ENCODE data around the gene MEI4.
"Not testable (repeated sequence)": the region's sequence is repeated elsewhere in the genome, so short reads cannot be mapped to it uniquely, and the experiment has no call there.

MEI4 gene

GRCh38 chr6:77669913-77670312 lies 17.1 kb downstream of the MEI4 start:
- H3K4me3 ChIP-seq (ENCODE audit: low read depth, low read length), result no peak overlapping the region
- no peak for DNase-seq (ENCODE audit: low read depth)
- TF ChIP-seq CTCF (conservative IDR thresholded peaks at IDR 0.05; ENCODE audit: low read depth, low read length), result no peak

GRCh38 chr6:77674211-77674610 lies 21.4 kb downstream of the MEI4 start:
- TF ChIP-seq CTCF (conservative IDR thresholded peaks at IDR 0.05; ENCODE audit: low read depth, low read length), result no peak
- no peak overlapping the region for H3K4me3 ChIP-seq (ENCODE audit: low read depth, low read length)
- no peak for DNase-seq (ENCODE audit: low read depth)

- no peak for DNase-seq (ENCODE audit: low read depth)
- no peak overlapping the region for H3K4me3 ChIP-seq (ENCODE audit: low read depth, low read length)
- no peak for TF ChIP-seq CTCF (conservative IDR thresholded peaks at IDR 0.05; ENCODE audit: low read depth, low read length)
Measured at GRCh38 chr6:77678048-77678447, 25.2 kb downstream of the MEI4 start.

- no peak for TF ChIP-seq CTCF (conservative IDR thresholded peaks at IDR 0.05; ENCODE audit: low read depth, low read length)
- no peak overlapping the region for H3K4me3 ChIP-seq (ENCODE audit: low read depth, low read length)
- DNase-seq (ENCODE audit: low read depth), result no peak
Measured at GRCh38 chr6:77683515-77683914, 30.7 kb downstream of the MEI4 start.

- no peak overlapping the region for H3K4me3 ChIP-seq (ENCODE audit: low read depth, low read length)
- no peak for TF ChIP-seq CTCF (conservative IDR thresholded peaks at IDR 0.05; ENCODE audit: low read depth, low read length)
- DNase-seq (ENCODE audit: low read depth), result no peak
Measured at GRCh38 chr6:77686931-77687330, 34.1 kb downstream of the MEI4 start.

GRCh38 chr6:77688649-77689048 lies 35.8 kb downstream of the MEI4 start:
- no peak overlapping the region for H3K4me3 ChIP-seq (ENCODE audit: low read depth, low read length)
- TF ChIP-seq CTCF (conservative IDR thresholded peaks at IDR 0.05; ENCODE audit: low read depth, low read length), result no peak
- no peak for DNase-seq (ENCODE audit: low read depth)

- H3K4me3 ChIP-seq (ENCODE audit: low read depth, low read length); DNase-seq (ENCODE audit: low read depth): not testable (repeated sequence)
Measured at GRCh38 chr6:77700095-77700494, 47.3 kb downstream of the MEI4 start.

GRCh38 chr6:77707603-77708002 lies 54.8 kb downstream of the MEI4 start:
- no peak overlapping the region for H3K4me3 ChIP-seq (ENCODE audit: low read depth, low read length)
- DNase-seq (ENCODE audit: low read depth), result no peak
- TF ChIP-seq CTCF (conservative IDR thresholded peaks at IDR 0.05; ENCODE audit: low read depth, low read length), result no peak
